ENCODE measurements around the gene SLC22A15. TPM values are rescaled to one million over a fixed set of nuclear protein-coding genes. Genes with fewer than 3 reads are reported as not detected.

SLC22A15 gene
- total RNA-seq, 1 donor from 2014 or later = 5.3 TPM

GRCh38 chr1:115975569-115976061, 698 bp upstream of the SLC22A15 start:
- Mint-ChIP-seq H3K27ac (peak overlapping the region; percentile 95), H3K36me3 (ENCODE audit: insufficient read depth) (no peaks in the 10 kb centered on the region), H3K4me1 (ENCODE audit: low read depth) (peaks cover 10% of the 10 kb centered on the region), H3K9me3 (ENCODE audit: low read depth) (no peaks in the 10 kb centered on the region), H3K4me3 (ENCODE audit: low read depth) (peak overlapping the region; percentile 89), H3K27me3 (peaks cover 3% of the 10 kb centered on the region)
- TF ChIP-seq, protein P1, sequence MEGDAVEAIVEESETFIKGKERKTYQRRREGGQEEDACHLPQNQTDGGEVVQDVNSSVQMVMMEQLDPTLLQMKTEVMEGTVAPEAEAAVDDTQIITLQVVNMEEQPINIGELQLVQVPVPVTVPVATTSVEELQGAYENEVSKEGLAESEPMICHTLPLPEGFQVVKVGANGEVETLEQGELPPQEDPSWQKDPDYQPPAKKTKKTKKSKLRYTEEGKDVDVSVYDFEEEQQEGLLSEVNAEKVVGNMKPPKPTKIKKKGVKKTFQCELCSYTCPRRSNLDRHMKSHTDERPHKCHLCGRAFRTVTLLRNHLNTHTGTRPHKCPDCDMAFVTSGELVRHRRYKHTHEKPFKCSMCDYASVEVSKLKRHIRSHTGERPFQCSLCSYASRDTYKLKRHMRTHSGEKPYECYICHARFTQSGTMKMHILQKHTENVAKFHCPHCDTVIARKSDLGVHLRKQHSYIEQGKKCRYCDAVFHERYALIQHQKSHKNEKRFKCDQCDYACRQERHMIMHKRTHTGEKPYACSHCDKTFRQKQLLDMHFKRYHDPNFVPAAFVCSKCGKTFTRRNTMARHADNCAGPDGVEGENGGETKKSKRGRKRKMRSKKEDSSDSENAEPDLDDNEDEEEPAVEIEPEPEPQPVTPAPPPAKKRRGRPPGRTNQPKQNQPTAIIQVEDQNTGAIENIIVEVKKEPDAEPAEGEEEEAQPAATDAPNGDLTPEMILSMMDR (IDR thresholded peaks at IDR 0.05; ENCODE audit: unreplicated experiment) = no peak
- no peak for DNase-seq (ENCODE audit: low spot score, unreplicated experiment)

DNA sequence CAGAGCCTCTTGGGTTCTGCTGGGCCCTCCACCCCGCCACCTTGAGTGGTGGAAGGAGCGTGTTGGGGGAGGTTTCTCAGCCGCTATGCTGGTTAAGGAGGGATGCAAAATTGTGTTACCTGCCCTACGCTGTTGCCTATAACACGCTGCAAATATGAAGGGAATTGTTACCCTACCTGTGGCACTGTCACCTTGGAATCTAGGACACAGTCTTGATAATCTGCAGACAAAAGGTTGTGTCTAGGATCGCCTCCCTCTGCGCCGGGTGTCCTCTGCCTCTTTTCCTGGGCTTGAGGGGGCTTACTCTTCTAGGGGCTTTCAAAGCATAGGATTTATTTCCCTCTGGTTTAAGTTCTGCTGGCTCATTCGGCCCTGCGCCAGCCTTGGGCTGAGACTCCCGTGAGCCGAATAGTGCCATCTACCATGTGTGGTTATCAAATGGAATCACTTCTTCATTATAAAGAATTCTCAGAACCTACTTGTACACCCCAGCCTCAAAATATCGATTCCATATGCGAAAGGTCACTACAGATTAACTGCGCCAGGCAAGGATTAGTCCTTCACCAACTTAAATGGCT, 697 bp downstream of the SLC22A15 start:
- H3K4me1 Mint-ChIP-seq (ENCODE audit: low read depth) = peaks cover 10% of the 10 kb centered on the region
- peaks cover 3% of the 10 kb centered on the region for H3K27me3 Mint-ChIP-seq
- no peaks in the 10 kb centered on the region for H3K9me3 Mint-ChIP-seq (ENCODE audit: low read depth)

GRCh38 chr1:115977499-115978258, 1.4 kb downstream of the SLC22A15 start:
- Mint-ChIP-seq H3K4me3 (ENCODE audit: low read depth) (peak overlapping the region; percentile 69), H3K4me1 (ENCODE audit: low read depth) (peaks cover 10% of the 10 kb centered on the region), H3K27me3 (peaks cover 3% of the 10 kb centered on the region), H3K36me3 (ENCODE audit: insufficient read depth) (no peaks in the 10 kb centered on the region), H3K27ac (no peak overlapping the region), H3K9me3 (ENCODE audit: low read depth) (no peaks in the 10 kb centered on the region)
- TF ChIP-seq, protein P1 (IDR thresholded peaks at IDR 0.05; ENCODE audit: unreplicated experiment) = no peak
- DNase-seq (ENCODE audit: low spot score, unreplicated experiment) = no peak

More for the DNA sequence above, 697 bp downstream of the SLC22A15 start:
- Mint-ChIP-seq H3K4me3 (ENCODE audit: low read depth) (peak overlapping the region; percentile 69), H3K27ac (no peak overlapping the region), H3K36me3 (ENCODE audit: insufficient read depth) (no peaks in the 10 kb centered on the region)
- DNase-seq (ENCODE audit: low spot score, unreplicated experiment) = no peak
- TF ChIP-seq, protein P1 (IDR thresholded peaks at IDR 0.05; ENCODE audit: unreplicated experiment) = no peak

GRCh38 chr1:115978292-115978941, 2.1 kb downstream of the SLC22A15 start:
- H3K4me3 Mint-ChIP-seq (ENCODE audit: low read depth) = no peak overlapping the region
- H3K4me1 Mint-ChIP-seq (ENCODE audit: low read depth) = peaks cover 10% of the 10 kb centered on the region
- H3K27ac Mint-ChIP-seq = no peak overlapping the region
- no peaks in the 10 kb centered on the region for H3K36me3 Mint-ChIP-seq (ENCODE audit: insufficient read depth)
- TF ChIP-seq, protein P1 (IDR thresholded peaks at IDR 0.05; ENCODE audit: unreplicated experiment) = no peak
- peaks cover 3% of the 10 kb centered on the region for H3K27me3 Mint-ChIP-seq
- no peak for DNase-seq (ENCODE audit: low spot score, unreplicated experiment)
- no peaks in the 10 kb centered on the region for H3K9me3 Mint-ChIP-seq (ENCODE audit: low read depth)

- no peak overlapping the region for H3K27ac Mint-ChIP-seq
- no peaks in the 10 kb centered on the region for H3K36me3 Mint-ChIP-seq (ENCODE audit: insufficient read depth)
- H3K4me3 Mint-ChIP-seq (ENCODE audit: low read depth) = no peak overlapping the region
- peaks cover 10% of the 10 kb centered on the region for H3K4me1 Mint-ChIP-seq (ENCODE audit: low read depth)
- no peaks in the 10 kb centered on the region for H3K9me3 Mint-ChIP-seq (ENCODE audit: low read depth)
- H3K27me3 Mint-ChIP-seq = peaks cover 3% of the 10 kb centered on the region
- TF ChIP-seq, protein P1 (IDR thresholded peaks at IDR 0.05; ENCODE audit: unreplicated experiment) = no peak
- no peak for DNase-seq (ENCODE audit: low spot score, unreplicated experiment)
Observed at GRCh38 chr1:115980156-115980555, 3.8 kb downstream of the SLC22A15 start.

Measured in progenitor cell of endocrine pancreas (in vitro differentiated cells).